Fibroblast of gingiva (primary cell): Measurements from ENCODE around the gene POLL.
A peak's percentile ranks its signal among the peaks of the same experiment; 100 is the strongest.
"Not testable (repeated sequence)": the region's sequence is repeated elsewhere in the genome, so short reads cannot be mapped to it uniquely, and the experiment has no call there.

Experiments
- DNase-seq: peaks from one replicate; pipeline ENCODE4 v3.0.0-alpha.2; 2011; ENCODE audit warnings: low read depth

POLL gene

GRCh38 chr10:101587725-101588653 is at the start of gene POLL, which contains the start of gene DPCD:
Gene POLL (minus strand): TSS chr10:101588257. CDS start chr10:101587360, 897 bp downstream.
Gene DPCD (plus strand): TSS chr10:101588321. CDS start chr10:101588337, 16 bp downstream.
- peak; percentile 93 for DNase-seq

GRCh38 chr10:101633510-101633909 is 45.5 kb upstream of the POLL start:
- DNase-seq = not testable (repeated sequence)

- DNase-seq = no peak
Measured at GRCh38 chr10:101631821-101632475, 43.9 kb upstream of the POLL start.

GRCh38 chr10:101630633-101630920 is 42.5 kb upstream of the POLL start:
- DNase-seq = no peak

GRCh38 chr10:101629837-101630632 is 42.0 kb upstream of the POLL start:
- DNase-seq = no peak

- DNase-seq = no peak
Measured at GRCh38 chr10:101625821-101626412, 37.9 kb upstream of the POLL start.

- DNase-seq = no peak
Measured at GRCh38 chr10:101624526-101625102, 36.6 kb upstream of the POLL start.

- DNase-seq = no peak
Measured at GRCh38 chr10:101623528-101623927, 35.5 kb upstream of the POLL start.

- no peak for DNase-seq
Measured at GRCh38 chr10:101619983-101620382, 31.9 kb upstream of the POLL start.

GRCh38 chr10:101618871-101619270 is 30.8 kb upstream of the POLL start:
- DNase-seq = no peak

GRCh38 chr10:101617824-101618568 is 29.9 kb upstream of the POLL start:
- DNase-seq = no peak

GRCh38 chr10:101617102-101617823 is 29.2 kb upstream of the POLL start:
- DNase-seq = no peak

- no peak for DNase-seq
Measured at GRCh38 chr10:101616415-101617101, 28.5 kb upstream of the POLL start.

- DNase-seq = no peak
Measured at GRCh38 chr10:101615525-101616116, 27.6 kb upstream of the POLL start.

- no peak for DNase-seq
Measured at GRCh38 chr10:101614663-101615524, 26.8 kb upstream of the POLL start.

GRCh38 chr10:101613646-101614045 is 25.6 kb upstream of the POLL start:
- DNase-seq = no peak

GRCh38 chr10:101612872-101613271 is 24.8 kb upstream of the POLL start:
- no peak for DNase-seq

- DNase-seq = no peak
Measured at GRCh38 chr10:101612086-101612485, 24.0 kb upstream of the POLL start.
